Amniotic stem cell (primary cell): ENCODE data around the gene PIK3R6.
"Not testable (repeated sequence)": the region's sequence is repeated elsewhere in the genome, so short reads cannot be mapped to it uniquely, and the experiment has no call there.

Experiments
- DNase-seq: peaks from one replicate; lab custom pipeline; 2025; lab: John Stamatoyannopoulos, UW

Gene PIK3R6

DNA sequence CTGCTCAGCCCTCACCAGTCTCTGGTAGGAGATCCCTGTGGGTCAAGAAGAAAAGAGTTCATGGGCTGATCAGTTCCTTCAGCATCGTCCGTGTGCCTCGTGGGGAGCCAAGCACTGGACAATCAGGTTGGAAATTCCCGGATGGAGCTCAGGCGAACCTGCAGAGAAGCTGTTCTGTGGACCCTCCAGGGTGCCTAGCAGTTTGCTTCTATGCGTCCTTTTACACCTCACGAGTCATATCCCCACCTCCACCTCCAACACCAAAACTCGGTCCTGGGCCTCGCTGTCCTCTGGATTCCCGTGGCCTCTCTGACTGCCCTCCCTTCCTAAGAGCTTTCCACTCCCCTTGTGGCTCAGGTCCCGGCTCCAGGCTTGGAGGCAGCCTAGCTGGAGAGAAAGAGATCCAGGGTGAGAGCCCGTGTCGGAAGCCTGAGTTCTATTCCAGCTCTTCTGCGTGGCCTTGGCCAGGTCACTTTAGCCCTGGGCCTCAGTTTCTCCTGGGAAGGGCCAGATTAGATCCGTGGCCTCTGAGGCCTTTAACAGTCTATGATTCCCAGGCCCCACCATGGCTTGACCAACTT, 26.2 kb upstream of the PIK3R6 start:
- no peak for DNase-seq

DNA sequence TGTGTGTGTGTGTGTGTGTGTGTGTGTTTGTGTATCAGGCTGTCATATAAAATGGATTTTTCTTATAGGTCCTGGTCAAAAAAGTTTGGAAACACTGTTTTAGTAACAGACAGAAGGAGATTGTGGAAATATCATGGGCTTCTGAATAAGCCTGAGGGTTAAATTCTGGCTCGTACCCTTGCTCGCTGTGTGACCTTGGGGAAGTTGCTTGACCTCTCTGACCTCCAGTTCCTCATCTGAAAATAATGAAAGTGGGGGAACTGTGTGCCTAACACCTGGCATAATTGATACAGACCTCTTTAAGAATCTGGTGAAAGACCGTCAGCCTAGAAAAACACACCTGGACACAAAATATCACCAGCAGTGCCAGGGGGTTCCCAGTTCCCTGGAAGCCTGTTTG, 25.6 kb upstream of the PIK3R6 start:
- no peak for DNase-seq

DNA sequence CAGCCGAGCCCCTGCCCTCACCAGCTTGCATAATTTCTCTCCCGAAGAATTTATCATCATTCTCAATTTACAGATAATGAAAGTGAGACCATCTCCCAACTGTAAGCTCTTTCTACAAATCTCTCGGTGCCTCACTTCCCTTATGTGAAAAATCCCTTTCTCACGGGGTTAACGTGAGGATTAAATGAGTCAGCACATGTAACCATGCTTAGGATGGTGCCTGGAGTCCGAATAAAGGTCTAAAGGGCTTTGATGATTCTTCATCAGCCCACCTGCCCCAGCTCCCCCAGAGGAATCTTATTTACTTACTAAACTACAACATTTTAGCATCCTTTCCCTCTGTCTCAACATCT, 24.8 kb upstream of the PIK3R6 start:
- no peak for DNase-seq

DNA sequence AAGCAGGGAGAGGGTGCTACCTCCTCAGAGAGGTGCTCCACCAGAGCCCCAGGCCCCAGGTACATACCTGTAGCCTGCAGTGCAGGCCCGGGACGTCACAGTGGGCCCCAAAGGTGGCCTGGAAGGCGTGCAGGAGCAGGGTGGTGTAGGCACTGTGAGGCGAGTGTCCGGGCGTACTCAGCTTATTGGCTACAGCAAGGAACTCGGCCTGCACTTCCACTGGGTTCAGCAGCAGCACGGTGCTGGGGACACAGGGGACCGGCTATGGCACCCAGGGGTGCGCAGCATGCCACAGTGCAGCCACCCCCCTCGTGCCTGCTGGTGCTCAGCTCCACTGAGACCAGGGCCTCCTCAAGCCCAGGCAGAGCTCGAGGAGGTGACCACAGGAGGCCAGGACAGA, 23.2 kb upstream of the PIK3R6 start:
- DNase-seq, result no peak

DNA sequence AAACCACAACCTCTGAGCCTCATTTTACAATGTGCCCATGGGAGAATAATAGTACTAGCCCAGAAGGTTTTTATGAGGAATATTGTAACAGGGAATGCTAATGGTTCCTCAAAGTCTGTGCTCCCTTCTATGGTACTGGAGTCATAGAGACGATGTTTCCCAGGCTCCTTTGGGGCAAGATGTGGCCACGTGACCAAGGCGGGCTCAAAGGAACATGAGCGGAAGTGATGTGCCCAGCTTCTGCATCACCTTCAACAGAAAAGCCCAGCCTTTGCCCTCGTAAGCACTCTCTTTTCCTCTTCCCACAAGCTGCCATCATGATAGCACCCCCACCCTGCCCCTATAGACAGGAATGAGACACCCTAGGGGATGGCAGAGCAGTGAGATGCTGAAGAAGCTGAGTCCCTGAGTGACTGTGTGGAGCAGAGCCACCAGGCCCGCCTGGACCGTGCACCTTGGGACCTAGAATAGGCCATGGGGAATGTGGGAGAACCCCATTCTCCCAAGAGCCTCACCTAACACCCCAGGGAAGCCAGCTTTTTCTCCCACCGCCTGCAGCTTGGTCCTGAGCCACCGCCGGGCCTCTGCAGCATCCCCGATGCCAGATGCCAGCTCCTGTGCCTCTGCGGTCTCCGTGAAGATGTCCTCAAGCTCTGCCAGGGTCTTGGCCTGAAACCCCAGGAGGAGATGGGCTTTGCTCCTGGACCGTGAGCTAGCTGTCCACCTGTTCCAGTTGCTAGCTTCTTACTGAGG, 22.2 kb upstream of the PIK3R6 start:
- DNase-seq, result no peak

DNA sequence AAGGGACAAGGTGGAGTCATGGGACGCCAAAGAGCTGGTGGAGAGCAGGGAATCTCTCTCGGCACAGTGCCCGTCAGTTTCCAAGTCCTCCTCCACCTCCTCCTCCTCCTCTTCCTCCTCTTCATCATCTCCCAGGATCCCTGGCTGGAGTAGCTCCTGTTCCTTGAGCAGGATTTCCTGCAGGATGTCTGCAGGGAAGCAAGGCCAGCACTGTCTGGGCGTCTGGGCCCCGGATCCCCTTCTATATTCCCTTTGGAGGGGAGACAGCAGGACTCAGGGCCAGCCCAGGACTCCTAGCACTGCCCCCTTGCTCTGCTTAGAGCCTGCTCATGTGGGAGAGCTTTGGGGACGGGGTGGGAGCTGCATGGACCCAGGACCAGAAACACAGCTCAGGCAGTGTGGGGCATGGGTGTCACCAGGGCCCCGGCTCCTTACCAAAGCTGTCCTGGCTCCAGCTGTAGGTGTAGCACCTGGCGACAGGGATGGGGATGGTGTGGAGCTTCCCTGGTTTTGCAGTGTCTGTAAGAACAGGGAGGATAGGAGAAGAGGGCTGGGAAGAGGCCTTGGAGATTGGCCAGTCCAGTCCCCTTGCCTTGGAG, 21.3 kb upstream of the PIK3R6 start:
- DNase-seq, result no peak

DNA sequence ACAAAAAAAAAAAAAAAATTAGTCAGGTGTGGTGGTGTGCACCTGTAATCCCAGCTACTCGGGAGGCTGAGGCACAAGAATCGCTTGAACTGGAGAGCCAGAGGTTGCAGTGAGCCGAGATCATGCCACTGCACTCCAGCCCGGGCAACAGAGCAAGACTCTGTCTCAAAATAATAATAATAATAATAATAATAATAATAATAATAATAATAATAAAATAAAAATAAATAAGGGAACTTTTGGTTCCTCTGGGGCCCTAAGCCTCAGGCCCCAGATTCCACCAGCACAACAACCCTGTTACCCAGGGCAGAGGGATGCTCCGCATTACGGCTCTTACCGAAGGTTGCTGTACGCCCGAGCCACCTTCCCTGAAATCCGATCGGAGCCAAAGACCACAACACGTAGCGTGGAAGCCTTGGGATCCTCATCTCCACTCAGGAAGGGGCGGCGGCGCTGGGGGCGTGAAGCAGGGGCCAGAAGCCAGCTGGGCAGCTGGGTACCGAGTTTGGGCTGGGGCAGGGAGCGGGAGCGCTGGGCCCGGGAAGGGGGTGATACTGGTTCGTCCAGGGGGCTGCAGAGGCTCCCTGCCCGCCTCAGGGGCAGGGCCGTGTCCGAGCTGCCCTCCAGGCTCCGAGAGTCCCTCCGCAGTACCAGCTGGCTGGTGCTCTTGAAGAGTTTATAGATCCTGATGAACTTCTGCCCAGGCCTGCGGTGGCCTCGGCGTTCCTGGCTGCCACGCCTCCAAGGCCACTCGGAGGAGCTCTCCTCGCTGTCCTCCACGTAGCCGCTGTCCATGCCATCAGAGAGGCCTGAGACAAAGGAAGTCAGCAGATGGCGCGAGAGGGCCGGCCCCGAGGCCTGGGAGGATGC, 20.6 kb upstream of the PIK3R6 start:
- no peak for DNase-seq

DNA sequence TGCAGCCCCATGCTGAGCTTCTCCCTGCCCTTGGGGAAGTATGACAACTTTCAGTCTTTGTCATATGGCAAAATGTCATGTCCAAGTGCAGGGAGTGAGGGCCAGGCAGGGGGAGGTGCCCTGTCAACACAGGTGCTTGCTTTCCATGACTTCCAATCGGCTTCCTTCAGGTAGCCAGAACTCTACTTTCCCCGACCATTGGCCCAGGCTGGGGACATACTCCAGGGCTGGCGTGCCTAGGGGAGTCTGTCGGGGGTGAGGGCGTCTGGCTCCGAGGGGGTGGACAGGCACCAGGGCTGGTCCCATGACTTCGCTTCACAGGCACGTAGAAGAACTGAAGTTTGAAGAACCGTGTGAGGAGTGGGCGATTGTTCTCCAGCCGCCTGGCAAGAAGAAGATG, 19.8 kb upstream of the PIK3R6 start:
- no peak for DNase-seq

DNA sequence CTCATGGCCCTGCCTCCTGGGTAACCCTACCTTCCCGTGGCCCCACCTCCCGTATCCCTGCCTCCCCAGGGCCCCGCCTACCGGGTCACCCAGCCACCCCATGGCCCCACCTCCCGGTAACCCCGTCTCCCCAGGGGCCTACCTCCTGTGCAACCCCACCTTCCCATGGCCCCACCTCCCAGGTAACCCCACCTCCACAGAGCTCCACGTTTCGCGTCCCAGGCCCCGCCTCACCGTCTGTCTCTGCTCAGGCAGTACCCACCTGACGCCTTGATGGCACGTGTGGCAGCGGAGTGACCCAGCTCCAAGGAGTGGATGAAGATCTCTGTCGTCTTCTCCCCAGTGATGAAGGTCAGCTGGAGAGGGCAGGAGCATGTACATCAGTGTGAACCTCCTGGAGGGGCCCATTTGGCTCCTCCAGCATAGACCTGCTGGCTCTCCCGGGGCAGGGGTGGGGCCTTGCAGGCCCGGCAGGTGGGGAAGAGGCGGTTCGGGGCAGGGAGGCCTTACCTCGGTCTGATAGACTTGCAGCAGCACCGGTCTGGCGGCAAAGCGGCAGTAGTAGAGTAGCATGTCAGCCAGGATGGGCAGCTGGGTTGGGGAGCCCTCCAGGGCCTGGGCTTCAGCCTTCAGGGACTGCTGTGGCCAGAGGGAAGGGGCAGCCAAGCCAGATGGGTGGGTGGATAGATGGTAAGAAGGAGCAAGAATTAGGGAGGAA, 18.7 kb upstream of the PIK3R6 start:
- DNase-seq, result no peak

DNA sequence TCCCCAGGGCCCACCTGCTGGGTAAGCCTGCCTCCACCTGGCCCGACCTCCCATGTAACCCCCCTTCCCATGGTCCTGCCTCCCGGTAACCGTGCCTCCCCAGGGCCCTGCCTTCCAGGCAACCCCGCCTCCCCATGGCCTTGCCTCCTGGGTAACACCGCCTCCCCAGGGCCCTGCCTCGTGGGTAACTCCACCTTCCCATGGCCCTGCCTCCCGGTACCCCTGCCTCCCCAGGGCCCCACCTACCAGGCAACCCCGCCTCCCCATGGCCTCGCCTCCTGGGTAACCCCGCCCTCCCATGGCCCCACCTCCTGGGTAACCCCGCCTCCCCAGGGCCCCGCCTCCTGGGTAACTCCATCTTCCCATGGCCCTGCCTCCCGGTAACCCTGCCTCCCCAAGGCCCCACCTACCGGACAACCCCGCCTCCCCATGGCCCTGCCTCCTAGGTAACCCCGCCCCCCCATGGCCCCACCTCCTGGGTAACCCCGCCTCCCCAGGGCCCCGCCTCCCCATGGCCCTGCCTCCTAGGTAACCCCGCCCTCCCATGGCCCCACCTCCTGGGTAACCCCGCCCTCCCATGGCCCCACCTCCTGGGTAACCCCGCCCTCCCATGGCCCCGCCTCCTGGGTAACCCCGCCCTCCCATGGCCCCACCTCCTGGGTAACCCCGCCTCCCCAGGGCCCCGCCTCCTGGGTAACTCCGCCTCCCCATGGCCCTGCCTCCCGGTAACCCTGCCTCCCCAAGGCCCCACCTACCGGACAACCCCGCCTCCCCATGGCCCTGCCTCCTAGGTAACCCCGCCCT, 17.9 kb upstream of the PIK3R6 start:
- not testable (repeated sequence) for DNase-seq

DNA sequence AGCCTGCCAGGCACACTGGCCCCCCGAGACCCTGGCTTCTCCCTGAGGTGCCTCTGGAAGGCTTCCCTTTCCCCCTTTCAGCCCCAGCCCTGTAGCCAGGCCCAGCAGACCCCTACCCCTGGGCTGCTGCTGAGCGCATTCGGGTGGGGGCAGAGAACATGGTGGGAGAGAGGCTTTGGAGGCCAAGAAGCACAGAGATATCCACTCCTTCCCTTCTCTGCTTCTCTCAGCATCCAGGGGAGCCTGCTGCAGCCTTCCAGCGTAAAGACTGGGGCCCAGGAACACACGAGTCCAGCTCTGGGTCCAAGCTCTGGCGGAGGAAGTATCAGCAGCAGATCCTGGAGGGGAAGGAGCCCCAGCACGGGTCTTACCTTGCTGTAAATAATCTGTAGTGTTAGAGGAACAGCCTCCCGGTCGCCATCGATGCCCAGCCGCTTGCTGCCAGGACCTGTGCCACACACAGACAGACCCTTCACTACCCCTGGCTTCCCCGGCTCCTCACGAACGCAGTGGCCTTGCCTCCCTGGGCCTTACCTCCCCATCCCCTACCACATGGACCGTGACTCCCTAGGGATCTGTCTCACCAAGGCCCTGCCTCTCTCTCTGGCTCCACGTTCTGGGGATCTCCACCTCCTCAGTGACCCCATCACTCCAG, 17.0 kb upstream of the PIK3R6 start:
- no peak for DNase-seq

DNA sequence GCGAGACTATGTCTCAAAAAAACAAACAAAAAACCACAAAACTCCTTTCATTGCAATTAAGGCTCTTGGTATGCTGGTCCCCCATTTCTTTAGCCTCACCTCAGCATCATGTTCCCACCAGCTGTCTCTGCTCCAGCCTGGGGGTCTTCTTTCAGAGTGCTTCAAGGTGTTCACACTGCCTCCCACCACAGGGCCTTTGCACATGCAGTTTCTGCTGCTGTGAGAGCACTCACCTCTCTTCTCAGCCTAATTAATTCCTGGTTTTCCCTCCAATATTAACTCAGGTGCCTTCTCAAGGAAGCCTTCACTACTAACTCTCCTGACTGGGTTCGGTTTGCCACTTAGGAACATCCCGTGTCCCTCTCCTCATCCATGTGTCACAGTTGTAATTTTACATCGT, 15.9 kb upstream of the PIK3R6 start:
- no peak for DNase-seq

DNA sequence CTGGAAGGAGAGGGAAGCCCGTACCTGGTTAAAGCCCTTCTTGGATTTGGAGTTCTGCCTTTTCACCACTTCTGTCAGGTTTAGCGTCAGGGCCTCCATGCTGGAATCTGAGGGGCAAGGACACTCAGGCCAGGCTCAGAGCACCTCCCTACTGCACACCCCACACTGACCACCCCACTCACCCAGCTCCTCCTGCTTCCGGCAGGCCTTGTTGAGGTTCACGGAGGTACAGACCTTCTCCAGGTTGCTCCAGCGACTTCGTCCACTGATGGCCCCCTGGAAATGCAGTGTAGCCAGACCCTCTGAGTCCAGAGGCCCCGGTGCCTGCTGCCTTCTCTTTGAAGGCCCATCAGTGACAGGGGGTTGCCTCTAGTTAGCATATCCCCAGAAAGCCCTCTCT, 14.1 kb upstream of the PIK3R6 start:
- no peak for DNase-seq

DNA sequence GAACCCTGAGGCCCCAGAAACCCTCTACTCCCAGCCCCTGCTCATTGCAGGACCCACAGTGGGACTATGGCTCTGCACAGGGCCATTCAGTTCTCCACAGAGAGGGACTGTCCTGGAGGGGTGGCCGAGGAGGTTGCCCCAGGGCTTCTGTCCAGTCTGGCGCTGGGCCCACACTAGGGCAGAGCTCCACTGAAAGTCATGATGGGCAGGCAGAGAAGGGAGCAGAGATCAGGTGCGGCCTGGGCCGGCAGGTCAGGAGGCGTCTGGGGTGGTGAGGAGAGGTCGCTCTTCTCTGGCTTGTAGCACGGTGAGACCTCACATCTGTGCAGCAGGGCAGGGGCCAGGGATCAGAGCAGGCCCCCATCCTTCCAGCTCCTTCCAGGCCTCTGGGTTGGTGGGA, 13.0 kb upstream of the PIK3R6 start:
- DNase-seq, result no peak

DNA sequence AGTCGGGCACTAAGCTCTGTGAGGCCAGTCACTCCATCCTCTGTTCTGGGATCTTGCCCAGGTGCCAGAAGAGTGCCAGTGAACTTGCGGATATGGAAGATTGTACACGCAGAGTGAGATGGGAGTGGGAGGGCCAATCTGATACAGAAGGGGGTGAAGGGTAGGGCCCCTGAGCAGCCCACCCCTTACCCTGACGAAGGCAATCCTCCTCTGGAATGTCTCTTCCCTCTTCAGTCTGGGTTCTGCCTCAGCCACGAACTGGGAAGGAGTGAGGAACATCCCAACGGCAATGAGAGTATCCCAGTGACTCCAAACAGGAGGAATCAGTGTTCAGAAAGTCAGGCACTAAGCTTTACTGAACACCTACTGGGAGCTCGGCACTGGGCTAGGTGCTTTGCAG, 11.9 kb upstream of the PIK3R6 start:
- DNase-seq, result no peak

DNA sequence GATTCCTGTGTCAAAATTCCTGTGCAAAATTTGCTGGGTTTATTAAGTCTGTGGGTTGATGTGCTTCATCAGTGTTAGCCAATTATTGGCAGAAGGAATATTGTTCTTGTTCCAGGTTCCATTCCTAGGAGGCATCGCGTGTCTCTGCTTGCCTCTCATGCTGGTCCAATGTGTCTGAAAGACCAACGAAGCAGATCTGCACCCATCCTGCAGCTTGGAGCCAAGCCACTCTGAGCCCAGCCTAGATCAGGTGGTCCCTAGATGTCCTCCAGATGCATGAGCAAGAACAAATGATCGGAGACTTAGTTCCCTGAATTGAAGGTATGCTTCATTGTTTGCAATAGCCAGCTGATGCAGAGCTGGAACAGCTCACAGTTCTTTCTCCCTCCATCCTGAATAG, 10.5 kb upstream of the PIK3R6 start:
- no peak for DNase-seq

DNA sequence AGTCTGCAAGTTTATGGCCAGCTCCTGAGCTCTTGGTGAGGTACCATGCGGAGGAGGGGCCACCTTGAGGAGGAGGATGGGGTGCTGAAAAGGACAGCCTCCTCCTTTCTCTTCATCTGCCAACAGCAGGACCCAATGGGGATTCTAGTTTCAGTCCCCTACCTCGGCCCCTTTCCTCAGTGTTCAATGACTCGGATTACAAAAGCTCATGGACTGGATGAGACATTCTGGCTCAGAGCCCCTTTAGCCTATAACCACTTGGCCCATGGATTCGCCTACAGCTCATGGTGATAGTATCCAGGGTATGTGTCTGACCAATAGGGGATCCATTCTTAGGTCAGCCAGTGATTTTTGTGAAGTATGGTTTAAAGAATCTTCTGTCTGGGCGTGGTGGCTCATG, 8.5 kb upstream of the PIK3R6 start:
- no peak for DNase-seq

DNA sequence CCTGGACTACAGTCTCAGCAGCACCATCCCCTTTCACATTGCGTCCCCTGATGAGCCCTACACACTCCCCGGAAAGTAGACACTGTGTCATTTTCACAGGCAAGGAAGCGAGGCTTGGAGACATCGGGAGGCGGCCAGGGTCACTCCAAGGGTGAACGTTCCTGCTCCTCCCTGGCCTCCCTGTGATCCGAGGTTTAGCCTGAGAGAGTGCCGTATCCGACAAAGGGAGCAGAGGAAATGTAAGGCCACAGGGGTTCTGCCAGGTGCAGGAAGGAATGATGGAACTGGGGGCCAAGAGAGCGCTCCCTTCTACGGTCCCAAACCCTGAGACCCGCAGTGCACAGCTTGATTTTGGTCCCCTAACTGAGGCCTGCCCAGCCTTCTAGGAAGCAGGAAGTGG, 8.0 kb upstream of the PIK3R6 start:
- DNase-seq, result no peak

DNA sequence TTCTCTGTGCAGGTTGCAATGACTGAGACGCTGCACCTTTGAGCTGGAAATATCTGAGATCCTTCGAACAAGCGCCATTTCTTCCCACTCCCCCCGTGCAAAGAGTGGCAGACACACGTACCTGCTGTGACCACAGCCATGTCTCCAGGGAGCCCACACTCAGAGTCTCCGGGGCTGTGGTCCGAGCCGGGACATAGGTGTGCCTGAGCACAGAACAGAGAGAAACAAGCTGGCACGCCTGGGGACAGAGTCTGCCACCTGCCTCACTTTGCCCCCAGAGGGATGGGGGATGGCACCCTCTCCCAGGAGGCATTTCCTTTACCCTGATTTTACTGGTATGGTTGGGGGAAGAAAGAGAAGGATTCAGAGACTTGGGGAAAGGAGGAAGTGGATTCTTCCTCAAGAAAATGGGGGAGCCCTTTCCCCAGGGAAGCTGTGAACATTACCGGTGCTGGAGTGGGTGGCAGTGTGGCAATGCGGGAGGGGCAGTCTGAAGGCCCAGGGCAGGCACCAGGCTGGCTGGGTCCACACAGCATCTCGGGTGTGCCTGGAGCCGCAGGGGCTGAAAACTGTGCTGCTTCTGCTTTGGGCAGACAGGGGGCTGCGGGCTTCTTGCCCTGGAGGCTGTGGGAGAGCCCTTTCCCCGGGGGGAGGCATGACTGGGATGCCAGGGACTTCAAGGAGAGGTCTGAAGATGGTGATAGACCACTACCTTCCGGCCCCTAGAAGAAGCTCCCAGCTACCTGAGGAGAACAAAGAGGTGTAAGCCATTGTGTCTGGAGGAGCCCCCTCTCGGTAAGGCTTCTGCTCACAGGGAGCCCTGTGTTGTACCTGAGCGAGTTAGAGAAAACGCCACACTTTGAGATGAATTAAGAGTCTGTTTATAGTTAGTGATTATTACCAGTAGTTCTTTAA, 6.6 kb upstream of the PIK3R6 start:
- no peak for DNase-seq
